Iris pigment epithelial cell (primary cell): Measurements from ENCODE around the gene NHSL1.
A peak's percentile ranks its signal among the peaks of the same experiment; 100 is the strongest.
"Not testable (repeated sequence)": the region's sequence is repeated elsewhere in the genome, so short reads cannot be mapped to it uniquely, and the experiment has no call there.

Source experiments
- DNase-seq: peaks from one replicate; pipeline ENCODE4 v3.0.0-alpha.2; 2011; ENCODE audit warnings: low read depth

Gene NHSL1

DNA sequence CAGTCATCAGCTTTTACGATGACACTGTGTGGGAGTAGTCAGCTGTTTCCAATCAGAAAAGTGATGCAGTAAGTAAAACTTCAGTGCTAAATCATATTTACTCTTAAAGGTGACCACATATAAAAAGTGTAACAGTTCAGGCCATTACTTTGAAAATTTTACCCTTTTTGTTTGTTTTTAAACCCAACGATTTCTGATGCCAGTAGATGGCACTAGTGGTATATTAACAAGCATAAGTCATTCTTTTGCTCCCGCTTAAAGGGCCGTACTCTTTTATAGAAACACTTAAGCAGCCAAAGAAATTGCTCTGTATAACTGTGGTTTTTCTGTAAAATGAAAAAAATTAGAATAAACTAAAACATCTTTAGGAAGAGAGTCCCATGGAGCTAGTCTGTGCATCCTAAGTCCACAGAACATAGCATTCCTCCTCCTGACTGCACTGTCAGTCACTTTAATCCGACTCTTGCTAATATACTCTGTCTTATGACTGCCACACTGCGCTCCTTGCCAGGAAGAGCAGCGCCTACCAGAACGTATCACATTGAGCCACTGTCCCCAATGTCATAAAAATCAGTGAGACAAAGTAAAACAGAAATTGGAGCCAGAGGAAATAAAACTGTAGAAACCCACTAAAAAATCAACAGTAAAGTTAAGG is 70.2 kb downstream of the NHSL1 start:
- DNase-seq, result peak; percentile 63

DNA sequence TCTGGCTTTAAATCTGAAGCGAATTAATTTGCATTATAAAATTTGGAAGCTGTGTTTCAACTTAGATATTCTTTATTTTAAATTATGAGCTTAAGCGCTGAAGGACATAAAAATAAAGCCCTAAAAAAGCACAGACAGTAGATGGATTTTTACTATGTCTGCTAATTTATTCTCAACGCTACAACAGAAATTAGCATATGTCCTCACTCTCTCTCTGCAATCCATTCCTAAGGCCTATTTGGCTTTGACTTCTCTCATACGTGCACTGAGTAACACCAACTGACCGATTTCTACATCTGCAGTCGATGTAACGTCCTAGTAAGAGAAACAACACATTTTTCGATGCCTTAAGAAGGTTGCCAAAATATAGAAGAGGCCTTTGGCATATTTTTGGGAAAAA is 71.6 kb downstream of the NHSL1 start:
- no peak for DNase-seq

DNA sequence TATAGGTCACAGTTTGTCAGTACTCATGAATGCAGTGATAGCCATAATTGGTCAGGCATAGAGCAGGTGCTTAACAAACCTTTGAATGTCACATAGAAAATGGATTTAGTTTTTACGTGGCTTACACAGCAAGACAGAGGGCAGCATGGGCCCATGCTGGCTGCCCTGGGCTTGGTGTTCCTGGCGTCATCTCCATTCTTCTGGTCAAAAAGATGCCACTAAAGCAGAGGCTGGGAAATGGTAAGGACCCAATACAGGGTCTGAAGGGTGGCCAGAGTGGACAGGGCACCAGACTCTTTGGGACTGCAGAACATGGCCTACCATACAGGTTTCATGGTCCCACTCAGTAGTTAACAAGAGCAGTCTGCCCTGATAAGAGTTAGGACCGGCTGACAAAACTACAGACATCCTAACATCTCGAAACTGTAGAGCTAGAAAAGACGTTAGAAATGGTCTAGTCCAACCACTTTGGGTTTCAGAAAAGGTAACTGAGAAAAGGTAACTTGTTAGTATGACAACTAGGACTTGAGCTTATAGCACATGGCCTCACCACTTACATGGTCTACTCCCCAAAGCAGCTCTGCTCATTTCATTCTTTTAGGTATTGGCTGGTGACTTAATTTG is 72.7 kb downstream of the NHSL1 start:
- DNase-seq, result no peak

DNA sequence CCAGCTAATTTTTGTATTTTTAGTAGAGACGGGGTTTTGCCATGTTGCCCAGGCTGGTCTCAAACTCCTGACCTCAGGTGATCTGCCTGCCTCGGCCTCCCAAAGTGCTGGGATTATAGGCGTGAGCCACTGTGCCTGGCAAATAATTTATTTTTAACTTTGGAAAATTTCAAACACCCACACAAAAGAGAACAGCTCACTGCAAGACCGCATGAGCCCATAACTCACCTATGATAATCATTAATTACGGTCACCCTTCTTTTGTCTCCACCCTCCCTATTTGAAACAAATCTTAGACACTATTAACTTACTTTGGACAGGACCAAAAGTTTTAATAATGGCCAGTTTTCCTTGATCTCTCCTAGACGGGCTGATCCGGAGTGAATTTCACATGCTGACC is 74.0 kb downstream of the NHSL1 start:
- DNase-seq, result not testable (repeated sequence)

DNA sequence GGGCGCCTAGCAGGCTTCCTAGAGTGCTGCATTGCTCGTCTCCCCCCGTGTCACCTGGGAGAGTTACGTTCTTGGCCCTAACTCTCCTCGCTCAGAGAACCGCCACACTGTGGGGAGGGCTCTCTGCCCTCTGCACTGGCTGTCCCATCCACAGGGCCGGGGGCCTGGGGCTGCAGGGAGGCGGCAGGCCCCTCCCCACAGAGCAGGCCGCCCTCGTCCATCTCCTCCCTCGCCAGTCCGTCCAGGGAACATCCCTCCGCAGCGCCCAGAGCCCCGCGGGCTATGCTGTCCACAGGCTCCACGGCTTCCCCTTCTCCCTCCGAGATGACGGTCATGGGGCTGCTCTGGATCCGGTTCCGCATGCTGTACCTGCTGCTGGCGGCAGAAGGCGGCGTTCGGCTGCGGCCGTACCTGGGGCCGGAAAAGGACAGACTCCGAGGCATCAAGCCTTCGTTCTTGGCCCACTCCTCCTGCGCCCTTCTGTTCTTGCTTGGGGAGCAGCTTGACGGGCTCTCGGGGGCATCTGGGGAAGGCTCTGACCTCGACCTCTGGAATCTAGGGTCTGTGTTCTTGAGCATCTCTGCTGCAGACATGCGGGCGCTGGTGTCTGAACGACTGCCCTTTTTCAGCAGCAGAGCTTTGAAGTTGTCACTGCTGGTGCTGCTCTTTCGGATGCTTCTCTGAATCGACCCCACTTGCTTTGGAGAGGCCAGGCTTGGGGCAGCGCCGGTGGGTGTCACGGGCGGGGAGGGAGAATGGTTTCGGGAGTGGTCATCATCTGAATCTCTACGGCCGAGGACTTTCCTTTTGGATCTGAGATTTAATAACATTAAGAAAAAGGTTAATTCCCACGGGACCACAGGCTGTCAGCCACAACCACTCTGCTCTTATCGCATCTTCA is 75.0 kb downstream of the NHSL1 start:
- no peak for DNase-seq

DNA sequence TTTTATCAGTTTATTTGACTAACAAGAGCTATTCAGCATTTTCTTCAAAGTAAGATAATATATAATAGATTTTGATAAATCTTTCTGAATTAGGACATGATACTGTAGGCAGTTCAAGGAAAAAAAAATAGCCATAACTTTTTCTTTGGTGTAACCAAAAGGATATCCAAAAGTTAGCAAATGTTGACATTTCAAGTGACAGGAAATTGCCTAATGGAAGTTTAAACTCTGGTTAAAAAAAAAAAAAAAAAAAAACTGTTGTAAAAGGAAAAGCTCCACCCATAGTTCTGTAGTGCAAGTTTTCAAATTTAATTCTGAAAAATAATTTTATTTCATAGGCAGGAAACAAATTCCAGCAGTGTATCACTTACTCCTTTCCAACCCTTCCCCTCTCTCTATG is 76.4 kb downstream of the NHSL1 start:
- no peak for DNase-seq

DNA sequence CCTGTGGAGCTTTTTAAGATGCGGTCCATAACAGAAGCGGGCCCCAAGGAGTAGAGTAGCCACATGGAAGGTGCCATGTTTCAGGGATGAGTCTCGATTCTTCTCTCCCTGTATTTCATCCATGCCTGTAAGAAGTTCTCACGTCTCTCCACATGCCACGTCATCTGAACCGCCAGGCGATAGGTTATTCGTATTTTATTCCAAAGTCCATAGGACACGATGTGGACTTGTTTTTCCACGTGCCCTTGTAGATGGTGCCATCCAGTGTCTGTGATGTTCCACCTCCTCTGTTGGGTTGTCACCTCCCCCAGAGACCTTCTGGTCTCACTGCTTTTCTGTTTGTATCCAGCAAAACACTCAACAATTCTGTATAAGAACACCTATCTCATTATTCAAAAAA is 77.7 kb downstream of the NHSL1 start:
- DNase-seq, result no peak

DNA sequence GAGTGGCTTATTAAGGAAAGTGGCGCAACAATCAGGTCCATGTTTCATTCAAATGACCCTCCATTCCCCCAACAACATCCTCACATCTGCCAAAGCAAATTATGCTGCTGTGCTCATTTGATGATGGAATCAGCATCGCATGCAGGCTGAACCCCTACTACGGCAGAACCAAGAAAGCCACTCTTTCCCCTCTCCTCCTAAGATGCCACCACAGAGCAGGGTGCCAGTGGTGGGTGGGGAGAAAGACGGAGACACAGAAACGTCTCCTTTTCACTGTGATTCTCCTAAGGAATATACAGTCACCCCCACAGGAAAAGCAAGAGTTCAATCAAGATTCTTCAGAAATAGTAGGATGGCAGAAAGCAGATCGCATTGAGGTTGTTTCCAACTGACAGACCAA is 78.2 kb downstream of the NHSL1 start:
- DNase-seq, result no peak

DNA sequence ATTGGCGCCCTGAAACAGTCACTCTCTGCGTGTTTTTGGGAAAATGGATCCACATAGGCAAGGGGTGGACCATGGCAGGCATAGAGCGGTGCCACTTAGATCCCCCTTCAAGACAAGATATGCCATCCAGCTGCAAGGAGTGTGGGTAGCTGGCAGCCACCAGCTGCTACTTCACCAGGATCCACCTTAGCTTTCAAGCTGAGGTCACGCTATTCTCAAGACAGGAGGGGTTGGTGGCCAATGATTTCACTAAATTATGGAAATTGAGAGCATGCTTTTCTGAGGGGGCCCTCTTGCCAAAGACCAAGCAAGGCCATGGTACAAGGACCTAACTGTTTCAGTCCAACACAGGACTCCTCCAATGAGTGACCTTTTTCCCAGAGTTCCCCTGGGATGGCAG is 78.9 kb downstream of the NHSL1 start:
- DNase-seq, result no peak

DNA sequence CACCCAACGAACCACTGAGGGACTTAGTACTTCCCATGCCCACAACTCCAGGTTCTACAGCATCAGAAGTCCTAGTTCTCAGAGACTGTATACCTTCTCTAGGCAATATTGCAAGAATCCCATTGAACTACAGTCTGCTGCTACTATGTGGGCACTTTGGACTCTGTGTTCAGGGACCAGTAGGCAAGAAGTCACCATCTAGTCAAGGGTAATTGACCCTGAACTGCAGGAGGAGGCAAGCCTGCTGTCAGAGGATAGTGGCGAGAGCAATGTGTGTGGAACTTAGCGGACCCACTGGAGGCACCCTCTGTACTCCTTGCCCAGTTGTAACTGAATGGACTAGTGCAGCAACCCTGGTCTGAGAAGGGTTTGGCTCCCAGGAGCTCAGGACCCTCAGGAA is 79.5 kb downstream of the NHSL1 start:
- DNase-seq, result no peak

DNA sequence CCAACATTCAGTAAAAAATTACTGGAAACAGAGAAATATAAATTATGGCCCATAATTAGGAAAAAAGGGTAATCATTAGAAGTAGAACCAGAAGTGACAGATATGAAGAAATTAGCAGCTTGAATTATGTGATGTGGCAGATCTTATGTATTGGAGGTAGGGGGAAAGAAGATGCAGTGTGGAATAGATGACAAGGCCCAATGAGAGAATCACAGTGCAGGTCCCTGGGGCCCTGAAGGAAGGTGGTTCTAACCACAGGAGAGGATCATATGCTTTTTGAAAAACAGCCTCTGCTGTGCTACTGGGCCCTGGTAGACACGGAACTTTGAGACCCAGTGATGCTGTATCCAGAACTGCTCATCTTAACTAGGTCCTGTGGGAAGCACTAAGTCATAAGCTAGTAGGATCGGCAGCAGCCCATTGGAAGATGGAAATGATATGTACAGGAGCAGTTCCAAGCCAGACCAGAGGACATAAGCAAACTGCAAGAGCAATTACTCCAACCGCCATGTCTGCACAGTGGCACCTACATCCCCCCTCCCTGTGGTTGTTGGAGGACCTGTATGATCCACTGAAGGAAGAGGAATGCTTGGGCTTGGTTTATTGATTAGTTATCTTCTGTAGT is 81.1 kb downstream of the NHSL1 start:
- DNase-seq, result no peak

DNA sequence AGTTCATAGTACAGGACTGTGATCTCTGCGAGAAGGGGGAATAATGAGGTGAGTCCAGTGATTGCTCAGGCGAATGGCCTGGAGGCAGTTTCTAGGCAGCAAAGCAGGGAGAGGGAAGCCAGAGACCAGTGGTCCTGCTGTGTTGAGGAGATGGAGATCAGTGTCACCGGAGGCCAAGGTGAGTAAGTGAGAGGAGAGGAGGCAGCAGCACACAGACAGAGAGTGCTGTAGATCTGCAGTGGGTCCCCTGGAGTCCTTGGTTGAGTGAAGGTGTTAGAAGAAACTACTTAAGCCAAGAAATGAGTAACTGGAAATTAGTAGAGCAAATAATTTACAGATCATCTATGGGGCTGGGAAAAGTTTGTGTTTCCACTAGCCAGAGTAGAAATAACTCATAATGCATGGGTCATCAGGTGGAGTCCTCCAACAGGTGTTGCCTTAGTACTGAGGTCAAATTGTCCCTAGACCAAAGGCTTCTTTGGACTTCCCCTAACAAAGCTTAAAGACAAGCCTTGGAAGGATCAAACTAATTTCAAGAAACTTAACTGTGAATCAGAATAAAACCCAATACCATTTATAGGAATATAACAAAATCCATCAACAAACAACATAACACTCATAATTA is 81.7 kb downstream of the NHSL1 start:
- no peak for DNase-seq

DNA sequence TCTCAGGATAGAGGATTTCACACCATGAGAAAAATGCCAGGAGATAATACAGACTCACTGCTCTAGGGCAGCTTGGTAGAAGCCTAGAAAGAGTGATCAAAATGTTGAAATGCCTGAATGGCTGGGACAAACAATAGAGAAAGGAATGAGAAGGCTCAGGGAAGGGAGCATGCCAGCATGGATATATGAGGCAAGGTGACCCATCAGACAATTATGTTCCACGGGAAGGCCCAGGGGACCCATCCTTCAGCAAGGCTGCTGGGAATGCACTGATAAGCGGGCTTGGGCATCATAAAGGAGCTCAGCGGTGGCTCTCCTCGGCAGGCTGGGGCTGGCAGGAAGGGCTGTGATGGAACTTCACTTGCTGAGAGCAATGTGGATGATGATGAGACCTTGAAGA is 83.1 kb downstream of the NHSL1 start:
- no peak for DNase-seq

DNA sequence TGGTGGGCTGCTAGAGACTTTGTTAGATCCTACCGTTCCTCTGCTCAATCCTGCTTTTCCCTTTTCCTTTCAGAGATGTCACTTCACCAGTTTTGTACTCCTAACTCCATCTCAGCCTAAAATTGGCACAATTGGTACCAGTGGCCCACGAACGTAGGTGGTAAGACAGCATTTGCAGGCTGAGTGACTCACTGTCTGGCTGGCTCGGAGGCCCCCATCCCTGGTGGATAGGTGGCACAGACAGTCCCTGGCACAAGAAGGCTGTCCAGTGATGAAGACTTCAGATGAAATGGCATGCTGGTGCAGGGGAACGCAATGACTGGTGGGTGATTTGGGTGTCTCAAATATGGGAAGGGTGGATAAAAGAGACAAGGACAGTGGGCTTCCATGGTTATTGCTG is 84.2 kb downstream of the NHSL1 start:
- DNase-seq, result no peak

DNA sequence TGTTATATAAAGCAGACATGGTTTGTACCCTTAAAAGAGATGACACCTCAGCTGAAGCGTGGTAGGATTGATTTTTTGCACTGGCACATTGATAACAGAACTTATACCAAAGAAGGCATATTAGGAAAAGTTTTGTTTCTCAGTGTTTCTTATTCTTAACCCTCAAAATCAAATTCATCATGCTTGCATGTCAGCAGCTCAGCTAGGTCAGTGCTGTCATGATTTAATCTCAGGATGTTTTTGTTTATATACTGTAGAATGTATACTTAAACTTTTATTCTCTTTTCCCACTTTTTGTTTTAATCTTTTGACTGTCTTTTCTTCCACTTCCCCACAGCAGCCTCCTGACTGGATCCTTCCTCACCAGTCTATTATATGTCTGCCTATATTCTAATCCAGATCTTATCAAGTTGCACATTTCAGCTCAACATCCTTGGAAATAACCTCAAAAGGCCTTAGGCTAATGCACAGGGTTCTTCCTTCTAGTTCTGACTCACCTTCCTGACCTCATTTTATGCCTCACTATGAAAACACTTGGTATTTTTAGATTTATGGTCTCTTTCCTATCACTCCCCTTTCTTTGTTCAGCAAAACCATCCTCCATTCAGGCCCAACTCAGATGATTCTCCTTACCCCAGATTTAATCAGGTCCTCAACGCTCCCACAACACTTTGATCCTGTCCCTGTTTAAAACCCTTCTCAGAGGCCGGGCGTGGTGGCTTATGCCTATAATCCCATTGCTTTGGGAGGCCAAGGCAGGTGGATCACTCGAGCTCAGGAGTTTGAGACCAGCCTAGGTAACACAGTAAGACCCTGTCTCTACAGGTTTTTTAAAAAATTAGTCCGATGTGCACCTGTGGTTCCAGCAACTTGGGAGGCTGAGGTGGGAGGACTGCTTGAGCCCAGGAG is 88.1 kb downstream of the NHSL1 start:
- peak; percentile 81 for DNase-seq

DNA sequence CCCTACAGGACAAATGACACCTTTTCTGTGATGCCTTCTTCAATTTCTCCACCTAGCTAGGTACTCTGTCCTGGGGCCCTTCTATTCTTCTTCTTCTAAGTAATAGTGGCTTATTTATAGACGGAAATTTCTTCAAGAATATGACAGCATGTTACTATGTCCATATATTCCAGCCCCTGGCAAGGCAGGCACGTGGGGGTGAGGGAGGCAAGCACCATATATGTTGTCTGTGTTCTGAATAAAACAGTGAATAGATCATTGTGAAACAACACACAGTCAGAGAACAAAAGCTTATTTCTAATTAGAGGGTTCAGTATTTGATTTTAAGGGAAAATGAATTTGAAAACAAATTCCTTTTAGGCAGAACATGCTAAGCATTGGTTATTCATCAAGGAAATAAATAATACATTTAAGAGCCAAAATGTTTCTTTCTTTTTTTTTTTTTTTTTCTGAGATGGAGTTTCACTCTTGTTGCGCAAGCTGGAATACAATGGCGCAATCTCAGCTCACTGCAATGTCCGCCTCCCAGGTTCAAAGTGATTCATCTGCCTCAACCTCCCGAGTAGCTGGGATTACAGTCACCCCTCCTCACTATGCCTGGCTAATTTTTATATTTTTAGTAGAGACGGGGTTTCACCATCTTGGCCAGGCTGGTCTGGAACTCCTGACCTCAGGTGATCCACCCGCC is 89.1 kb downstream of the NHSL1 start:
- peak; percentile 87 for DNase-seq

DNA sequence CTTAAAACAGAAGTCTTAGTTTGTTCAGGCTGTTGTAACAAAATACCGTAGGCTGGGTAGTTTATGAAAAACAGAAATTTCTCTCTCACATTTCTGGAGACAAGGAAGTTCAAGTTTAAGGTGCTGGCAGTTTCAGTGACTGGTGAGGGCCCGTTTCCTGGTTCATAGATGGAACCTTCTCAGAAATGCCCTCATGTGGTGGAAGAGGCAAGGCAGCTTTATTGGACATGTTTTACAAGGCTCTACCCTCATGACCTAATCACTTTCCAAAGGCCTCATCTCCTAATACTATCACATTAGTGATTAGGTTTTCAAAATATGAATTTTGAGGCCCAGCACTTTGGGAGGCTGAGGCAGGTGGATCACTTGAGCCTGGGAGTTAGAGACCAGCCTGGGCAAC is 92.9 kb downstream of the NHSL1 start:
- no peak for DNase-seq

DNA sequence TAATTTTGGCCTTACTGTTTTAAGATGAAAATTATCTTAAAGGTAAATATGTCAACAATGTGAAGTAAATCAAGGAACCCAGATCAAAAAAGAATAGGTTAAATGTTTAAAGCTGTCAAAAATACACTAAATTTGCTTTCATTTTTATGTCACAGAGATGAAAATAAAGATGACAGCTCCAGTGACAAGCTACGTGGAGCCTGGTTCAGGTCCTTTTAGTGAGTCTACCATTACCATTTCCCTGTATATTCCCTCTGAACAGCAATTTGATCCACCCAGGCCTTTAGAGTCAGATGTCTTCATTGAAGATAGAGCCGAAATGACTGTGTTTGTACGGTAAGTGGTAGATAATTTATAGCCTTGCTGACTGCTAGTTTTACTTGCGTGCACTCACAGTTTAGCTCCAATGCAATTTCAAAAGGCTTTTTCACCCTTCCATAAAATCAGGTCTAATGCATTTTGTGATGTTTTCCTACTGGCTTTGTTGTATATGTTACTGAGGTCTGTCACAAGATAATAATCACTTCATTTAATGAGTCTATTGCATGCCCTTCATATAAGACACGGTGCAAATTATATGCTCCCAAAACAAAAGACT is 93.4 kb downstream of the NHSL1 start:
- DNase-seq, result no peak

DNA sequence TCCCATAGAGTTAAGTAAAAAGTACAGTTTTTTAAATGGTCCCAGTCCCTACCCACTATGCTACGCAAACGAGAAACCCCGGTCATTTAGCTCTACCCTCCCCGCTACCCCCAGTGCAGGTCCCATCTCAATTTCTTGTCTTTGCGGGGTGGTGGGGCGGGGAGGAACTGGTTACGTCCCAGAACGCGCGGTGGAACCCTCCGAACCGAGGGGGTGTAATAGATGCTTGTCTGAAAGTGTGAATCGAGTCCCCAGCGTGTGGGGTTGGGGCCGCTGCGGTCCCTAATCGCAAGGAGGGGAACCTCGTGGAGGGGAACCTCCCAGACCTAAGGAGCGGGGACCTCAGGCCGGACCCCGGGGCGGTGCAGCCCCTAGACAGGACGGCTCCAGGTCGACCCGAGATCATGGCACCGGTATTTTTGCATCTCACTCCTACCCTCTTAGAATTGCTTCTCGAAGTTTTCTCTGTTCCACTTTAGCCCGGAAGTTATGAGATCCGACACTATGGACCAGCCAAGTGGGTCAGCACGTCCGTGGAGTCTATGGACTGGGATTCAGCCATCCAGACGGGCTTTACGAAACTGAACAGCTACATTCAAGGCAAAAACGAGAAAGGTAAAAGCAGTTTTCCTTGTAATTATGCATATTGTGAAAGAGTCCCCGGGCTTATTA is 94.5 kb downstream of the NHSL1 start:
- DNase-seq, result peak; percentile 23
